H9 (cell line): ENCODE results near the gene TRIO. TPM values are rescaled to one million over a fixed set of nuclear protein-coding genes. Genes with fewer than 3 reads are reported as not detected.

Source experiments
- DNase-seq: peaks from one replicate; pipeline ENCODE4 v3.0.0-alpha.2; 2017
- H2AFZ ChIP-seq: one replicate; pipeline ENCODE4 v1.6.1; 2013; ENCODE audit warnings: mild to moderate bottlenecking, low read length, control low read depth, moderate library complexity
- H2AK5ac ChIP-seq: 2 replicates; pipeline ENCODE4 v1.6.1; 2013; ENCODE audit warnings: low read length, control low read depth, mixed read lengths; ENCODE audit not compliant: insufficient read length
- H2BK120ac ChIP-seq: one replicate; pipeline ENCODE4 v1.6.1; 2013; ENCODE audit warnings: low read depth, mild to moderate bottlenecking, low read length, control low read depth, inconsistent platforms; ENCODE audit not compliant: poor library complexity, severe bottlenecking
- H2BK12ac ChIP-seq: 2 replicates; pipeline ENCODE4 v1.6.1; 2013; ENCODE audit warnings: low read length, control low read depth, mixed read lengths, low read depth; ENCODE audit not compliant: insufficient read length
- H2BK15ac ChIP-seq: 2 replicates; pipeline ENCODE4 v1.6.1; 2013; ENCODE audit warnings: low read depth, low read length, control low read depth
- H2BK20ac ChIP-seq: one replicate; pipeline ENCODE4 v1.6.1; 2013; ENCODE audit warnings: low read depth, mild to moderate bottlenecking, low read length, control low read depth, inconsistent platforms; ENCODE audit not compliant: poor library complexity, severe bottlenecking
- H2BK5ac ChIP-seq: 2 replicates; pipeline ENCODE4 v1.6.1; 2013; ENCODE audit warnings: low read length, control low read depth, mixed read lengths; ENCODE audit not compliant: insufficient read length
- H3K14ac ChIP-seq: 2 replicates; pipeline ENCODE4 v1.6.1; 2013; ENCODE audit warnings: low read length, control low read depth; ENCODE audit not compliant: insufficient read depth
- H3K18ac ChIP-seq: 2 replicates; pipeline ENCODE4 v1.6.1; 2013; ENCODE audit warnings: low read depth, mild to moderate bottlenecking, mixed read lengths, low read length, control low read depth; ENCODE audit not compliant: insufficient read length
- H3K23ac ChIP-seq: 2 replicates; pipeline ENCODE4 v1.6.1; 2013; ENCODE audit warnings: low read length, control low read depth, mixed read lengths, low read depth; ENCODE audit not compliant: insufficient read length
- H3K23me2 ChIP-seq: 2 replicates; pipeline ENCODE4 v1.6.1; 2013; ENCODE audit warnings: low read depth, mild to moderate bottlenecking, mixed read lengths, low read length, control low read depth; ENCODE audit not compliant: insufficient read length, poor library complexity, severe bottlenecking
- H3K27ac ChIP-seq: 2 replicates; pipeline ENCODE4 v1.5.1; 2013; ENCODE audit warnings: low read length, control low read depth, mixed read lengths, low read depth; ENCODE audit not compliant: insufficient read length
- H3K27me3 ChIP-seq: 2 replicates; pipeline ENCODE4 v1.6.1; 2013; ENCODE audit warnings: low read length, control low read depth, inconsistent platforms; ENCODE audit not compliant: insufficient read depth
- H3K4ac ChIP-seq: 2 replicates; pipeline ENCODE4 v1.6.1; 2013; ENCODE audit warnings: low read depth, mild to moderate bottlenecking, control low read depth, inconsistent platforms, low read length, moderate library complexity
- H3K4me1 ChIP-seq: 2 replicates; pipeline ENCODE4 v1.6.1; 2013; ENCODE audit warnings: low read length, control low read depth, inconsistent platforms; ENCODE audit not compliant: insufficient read depth
- H3K4me2 ChIP-seq: 2 replicates; pipeline ENCODE4 v1.6.1; 2013; ENCODE audit warnings: low read length, control low read depth, mixed read lengths; ENCODE audit not compliant: insufficient read length, insufficient read depth
- H3K56ac ChIP-seq: 2 replicates; pipeline ENCODE4 v1.6.1; 2013; ENCODE audit warnings: low read depth, mild to moderate bottlenecking, mixed read lengths, low read length, control low read depth; ENCODE audit not compliant: insufficient read length
- H3K79me1 ChIP-seq: 2 replicates; pipeline ENCODE4 v1.6.1; 2013; ENCODE audit warnings: low read depth, mild to moderate bottlenecking, moderate library complexity, low read length, control low read depth, inconsistent platforms; ENCODE audit not compliant: insufficient read depth, poor library complexity, severe bottlenecking
- H3K79me2 ChIP-seq: 2 replicates; pipeline ENCODE4 v1.6.1; 2013; ENCODE audit warnings: low read length, control low read depth, inconsistent platforms; ENCODE audit not compliant: insufficient read depth
- H3K9ac ChIP-seq: 2 replicates; pipeline ENCODE4 v1.6.1; 2013; ENCODE audit warnings: low read length, control low read depth, mixed read lengths; ENCODE audit not compliant: insufficient read length; ENCODE audit errors: extremely low read depth
- H3K9me3 ChIP-seq: one replicate; pipeline ENCODE4 v1.6.1; 2013; ENCODE audit warnings: low read depth, low read length, inconsistent platforms; ENCODE audit not compliant: control insufficient read depth
- H3T11ph ChIP-seq: one replicate; pipeline ENCODE4 v1.6.1; 2013; ENCODE audit warnings: mild to moderate bottlenecking, low read length, control low read depth, inconsistent platforms
- H4K20me1 ChIP-seq: one replicate; pipeline ENCODE4 v1.6.1; 2013; ENCODE audit not compliant: control insufficient read depth, insufficient read length, insufficient read depth
- H4K5ac ChIP-seq: 2 replicates; pipeline ENCODE4 v1.6.1; 2013; ENCODE audit warnings: low read depth, mild to moderate bottlenecking, mixed read lengths, low read length, control low read depth; ENCODE audit not compliant: insufficient read length
- H4K8ac ChIP-seq: replicated peaks from 2 replicates; pipeline ENCODE4 v1.6.1; 2013; ENCODE audit warnings: low read length, control low read depth, mixed read lengths, low read depth; ENCODE audit not compliant: insufficient read length
- H4K91ac ChIP-seq: 2 replicates; pipeline ENCODE4 v1.6.1; 2013; ENCODE audit warnings: low read depth, mild to moderate bottlenecking, moderate library complexity, mixed read lengths, low read length, control low read depth; ENCODE audit not compliant: insufficient read length
- H3K27ac Mint-ChIP-seq, 3 experiments: 2 replicates in 2 of 3; 3 replicates in 1 of 3; pipeline ENCODE4 v1.8.0; 2020 to 2021; ENCODE audit warnings: mixed read lengths in 3 of 3, mild to moderate bottlenecking in 1 of 3, moderate library complexity in 1 of 3
- H3K27me3 Mint-ChIP-seq: 2 replicates; pipeline ENCODE4 v1.8.0; 2021; ENCODE audit warnings: low read depth, mild to moderate bottlenecking, moderate library complexity, mixed read lengths
- H3K36me3 Mint-ChIP-seq, 3 experiments: 2 replicates in 2 of 3; 3 replicates in 1 of 3; pipeline ENCODE4 v1.8.0; 2020 to 2021; ENCODE audit warnings: low read depth in 3 of 3, mixed read lengths in 3 of 3; ENCODE audit not compliant: insufficient read depth in 1 of 3
- H3K4me1 Mint-ChIP-seq, 2 experiments: 2 replicates each; pipeline ENCODE4 v1.8.0; 2020; ENCODE audit warnings: mixed read lengths in 2 of 2
- H3K4me3 Mint-ChIP-seq, 2 experiments: 2 replicates in 1 of 2; 3 replicates in 1 of 2; pipeline ENCODE4 v1.8.0; 2020 to 2021; ENCODE audit warnings: mild to moderate bottlenecking in 2 of 2, mixed read lengths in 2 of 2, moderate library complexity in 1 of 2
- H3K9me3 Mint-ChIP-seq, 2 experiments: 2 replicates in 1 of 2; 3 replicates in 1 of 2; pipeline ENCODE4 v1.8.0; 2020; ENCODE audit warnings: mild to moderate bottlenecking in 2 of 2, mixed read lengths in 2 of 2, moderate library complexity in 1 of 2
- WGBS: extraction: QIAGEN DNeasy Blood & Tissue Kit; methylation state at CpG from one replicate; pipeline ENCODE4 v1.1.7; 2013; ENCODE audit warnings: missing lambda C conversion rate, low lambda C conversion rate, mixed read lengths; ENCODE audit not compliant: insufficient read length; ENCODE audit errors: extremely low coverage; 5-methylcytosine and 5-hydroxymethylcytosine counted together
- total RNA-seq: library from RNA; stranded (reverse); gene quantifications from 2 replicates; pipeline ENCODE4 v1.2.1, GENCODE V29; 2021
- TF ChIP-seq, protein P1 (sequence below): fragments of 200-600 bp; sonication (generic); conservative IDR thresholded peaks from 3 replicates; pipeline ENCODE4 v1.8.0; 2021; ENCODE audit warnings: antibody characterized with exemption, mild to moderate bottlenecking

Gene TRIO
- total RNA-seq, 1 experiment from 2014 or later, result 87.8 TPM

DNA sequence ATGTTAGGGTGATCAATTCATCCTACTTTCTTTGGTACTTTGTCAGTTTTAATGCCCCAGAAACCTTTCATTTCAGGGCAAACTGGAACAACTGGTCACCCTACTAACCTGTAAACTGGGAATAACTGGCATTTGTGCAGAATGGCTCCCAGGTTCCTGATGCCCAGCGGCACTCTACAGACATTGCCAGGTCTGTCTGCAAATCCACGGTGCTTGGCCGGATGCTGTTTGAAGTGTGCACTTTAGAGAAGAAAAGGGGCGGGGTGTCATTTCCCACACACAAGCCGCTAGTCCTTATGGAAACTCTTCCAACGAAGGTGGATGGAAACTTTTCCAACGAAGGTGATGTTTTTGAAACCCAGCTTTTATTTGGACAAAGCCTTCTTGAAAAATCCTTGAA, 388.5 kb downstream of the TRIO start:
- H3K18ac ChIP-seq, result no peak overlapping the region
- no peak overlapping the region for H2AFZ ChIP-seq
- Mint-ChIP-seq H3K9me3 (no peaks in the 10 kb centered on the region), H3K36me3 (no peaks in the 10 kb centered on the region; a peak in 1 of 7 replicates), H3K27ac (no peak overlapping the region), H3K4me1 (peaks cover 8% of the 10 kb centered on the region in 2 experiments), H3K4me3 (no peak overlapping the region), H3K27me3 (no peaks in the 10 kb centered on the region; the same call in 1 of the 2 replicates)
- no peak overlapping the region for H2BK15ac ChIP-seq
- H3K27ac ChIP-seq, result no peak overlapping the region
- DNase-seq, result no peak
- H2BK20ac ChIP-seq, result no peak overlapping the region
- no CpG with 5 or more reads among the region's 7 CpGs for WGBS
- no peaks in the 10 kb centered on the region for H3K23me2 ChIP-seq
- no peak overlapping the region for H2BK12ac ChIP-seq
- H3K56ac ChIP-seq, result no peak overlapping the region
- no peak overlapping the region for H2BK5ac ChIP-seq
- no peak overlapping the region for H4K8ac ChIP-seq
- no peak overlapping the region for H2AK5ac ChIP-seq
- no peak overlapping the region for H3K14ac ChIP-seq
- H3K4me1 ChIP-seq, result peaks cover 4% of the 10 kb centered on the region; the same call in 1 of the 2 replicates
- H3K23ac ChIP-seq, result no peak overlapping the region
- H2BK120ac ChIP-seq, result no peak overlapping the region
- no peaks in the 10 kb centered on the region for H3K79me2 ChIP-seq
- H3K27me3 ChIP-seq, result no peaks in the 10 kb centered on the region
- H3K9ac ChIP-seq, result no peak overlapping the region
- no peaks in the 10 kb centered on the region for H3K79me1 ChIP-seq
- TF ChIP-seq, protein P1, sequence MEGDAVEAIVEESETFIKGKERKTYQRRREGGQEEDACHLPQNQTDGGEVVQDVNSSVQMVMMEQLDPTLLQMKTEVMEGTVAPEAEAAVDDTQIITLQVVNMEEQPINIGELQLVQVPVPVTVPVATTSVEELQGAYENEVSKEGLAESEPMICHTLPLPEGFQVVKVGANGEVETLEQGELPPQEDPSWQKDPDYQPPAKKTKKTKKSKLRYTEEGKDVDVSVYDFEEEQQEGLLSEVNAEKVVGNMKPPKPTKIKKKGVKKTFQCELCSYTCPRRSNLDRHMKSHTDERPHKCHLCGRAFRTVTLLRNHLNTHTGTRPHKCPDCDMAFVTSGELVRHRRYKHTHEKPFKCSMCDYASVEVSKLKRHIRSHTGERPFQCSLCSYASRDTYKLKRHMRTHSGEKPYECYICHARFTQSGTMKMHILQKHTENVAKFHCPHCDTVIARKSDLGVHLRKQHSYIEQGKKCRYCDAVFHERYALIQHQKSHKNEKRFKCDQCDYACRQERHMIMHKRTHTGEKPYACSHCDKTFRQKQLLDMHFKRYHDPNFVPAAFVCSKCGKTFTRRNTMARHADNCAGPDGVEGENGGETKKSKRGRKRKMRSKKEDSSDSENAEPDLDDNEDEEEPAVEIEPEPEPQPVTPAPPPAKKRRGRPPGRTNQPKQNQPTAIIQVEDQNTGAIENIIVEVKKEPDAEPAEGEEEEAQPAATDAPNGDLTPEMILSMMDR, result no peak
- H3K9me3 ChIP-seq, result no peaks in the 10 kb centered on the region
- H3K4me2 ChIP-seq, result no peak overlapping the region
- H3T11ph ChIP-seq, result no peak overlapping the region
- no peak overlapping the region for H4K91ac ChIP-seq
- H3K4ac ChIP-seq, result no peak overlapping the region
- no peak overlapping the region for H4K5ac ChIP-seq
- H4K20me1 ChIP-seq, result no peaks in the 10 kb centered on the region
